GM19467 (cell line): ENCODE results near the gene ZNF718.
"Not testable (repeated sequence)": the region's sequence is repeated elsewhere in the genome, so short reads cannot be mapped to it uniquely, and the experiment has no call there.

ENCODE experiments used
- ATAC-seq: cut with Tn5 transposase; IDR thresholded peaks from one replicate; pipeline ENCODE4 v1.9.1; 2021; ENCODE audit warnings: mild to moderate bottlenecking, moderate library complexity; ENCODE audit not compliant: unreplicated experiment

The ZNF718 gene

DNA sequence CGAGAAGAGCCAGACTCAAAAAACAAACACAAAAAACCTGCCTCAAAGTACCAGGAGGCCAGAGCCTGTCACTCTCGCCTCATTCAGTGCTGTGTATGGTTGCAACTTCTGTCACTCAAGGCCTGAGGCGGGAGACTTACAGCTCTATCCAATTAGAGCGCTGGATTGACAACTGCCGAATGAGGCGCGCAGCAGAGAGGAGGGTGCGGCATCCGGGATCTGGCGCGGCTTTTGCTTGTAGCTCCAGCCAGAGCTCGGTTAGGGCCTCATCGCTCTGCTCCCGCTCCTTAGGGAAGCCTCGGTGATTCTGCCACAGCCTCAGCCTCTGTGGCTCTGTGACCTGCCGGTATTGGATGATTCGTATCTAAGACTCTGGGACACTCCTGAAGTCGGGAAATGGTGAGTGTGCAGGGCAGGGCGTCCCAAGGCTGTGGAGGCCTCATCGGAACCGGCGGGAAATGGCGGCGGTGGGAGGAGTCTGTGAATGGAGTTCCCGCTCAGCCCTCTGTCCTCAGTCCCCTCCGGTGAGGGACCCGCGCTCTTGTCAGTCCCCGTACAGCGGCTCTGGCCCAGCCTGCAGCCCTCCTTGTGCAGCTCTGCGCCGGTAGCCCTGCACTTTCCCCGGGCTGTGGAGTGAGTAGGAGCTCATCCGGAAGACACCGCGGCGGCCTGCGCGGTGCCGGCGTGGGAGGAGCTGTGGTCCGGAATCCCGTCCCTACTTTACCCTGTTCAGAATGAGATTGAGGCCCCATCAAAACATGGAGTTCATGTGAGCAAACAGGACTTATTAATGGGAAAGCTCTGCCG lies at the start of gene ZNF718:
Gene ZNF718, plus strand, starts transcription at position 227 of the 807 bp plus-strand sequence. Its CDS starts 170 bp downstream, at position 397.
- peak; percentile 99 for ATAC-seq

DNA sequence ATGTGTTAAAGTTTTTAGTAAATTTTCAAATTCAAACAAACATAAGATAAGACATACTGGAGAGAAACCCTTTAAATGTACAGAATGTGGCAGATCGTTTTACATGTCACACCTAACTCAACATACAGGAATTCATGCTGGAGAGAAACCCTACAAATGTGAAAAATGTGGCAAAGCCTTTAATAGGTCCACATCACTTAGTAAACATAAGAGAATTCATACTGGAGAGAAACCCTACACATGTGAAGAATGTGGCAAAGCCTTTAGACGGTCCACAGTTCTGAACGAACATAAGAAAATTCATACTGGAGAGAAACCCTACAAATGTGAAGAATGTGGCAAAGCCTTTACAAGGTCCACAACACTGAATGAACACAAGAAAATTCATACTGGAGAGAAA lies 38.4 kb upstream of the ZNF718 start:
- ATAC-seq, result no peak

DNA sequence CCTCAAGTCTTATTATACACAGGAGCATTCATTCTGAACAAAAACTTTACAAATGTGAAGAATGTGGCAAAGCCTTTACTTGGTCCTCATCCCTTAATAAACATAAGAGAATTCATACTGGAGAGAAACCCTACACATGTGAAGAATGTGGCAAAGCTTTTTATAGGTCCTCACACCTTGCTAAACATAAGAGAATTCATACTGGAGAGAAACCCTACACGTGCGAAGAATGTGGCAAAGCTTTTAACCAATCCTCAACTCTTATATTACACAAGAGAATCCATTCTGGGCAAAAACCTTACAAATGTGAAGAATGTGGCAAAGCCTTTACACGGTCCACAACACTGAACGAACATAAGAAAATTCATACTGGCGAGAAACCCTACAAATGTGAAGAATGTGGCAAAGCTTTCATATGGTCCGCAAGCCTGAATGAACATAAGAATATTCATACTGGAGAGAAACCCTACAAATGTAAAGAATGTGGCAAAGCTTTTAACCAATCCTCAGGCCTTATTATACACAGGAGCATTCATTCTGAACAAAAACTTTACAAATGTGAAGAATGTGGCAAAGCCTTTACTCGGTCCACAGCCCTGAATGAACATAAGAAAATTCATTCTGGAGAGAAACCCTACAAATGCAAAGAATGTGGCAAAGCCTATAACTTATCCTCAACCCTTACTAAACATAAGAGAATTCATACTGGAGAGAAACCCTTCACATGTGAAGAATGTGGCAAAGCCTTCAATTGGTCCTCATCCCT lies 37.6 kb upstream of the ZNF718 start:
- ATAC-seq, result not testable (repeated sequence)

DNA sequence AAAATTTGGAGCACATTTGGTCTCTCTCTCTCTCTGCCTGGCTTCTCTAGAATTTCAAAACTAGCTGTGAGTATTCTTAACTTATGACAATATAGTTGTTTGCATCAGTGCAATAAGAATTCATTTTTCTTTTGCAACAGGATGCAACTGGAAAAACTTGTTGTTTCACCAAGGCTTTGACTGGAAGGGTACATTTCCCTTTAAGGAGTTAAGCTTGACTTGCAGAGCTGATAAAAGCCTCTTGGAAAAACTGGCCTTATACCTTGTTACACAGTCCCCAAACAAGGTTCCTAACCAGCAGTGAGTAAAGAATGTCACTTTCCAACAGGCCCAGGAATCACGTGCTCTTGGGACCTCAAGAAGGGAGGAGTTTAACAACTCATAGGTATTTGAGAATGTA lies 25.9 kb upstream of the ZNF718 start:
- no peak for ATAC-seq

DNA sequence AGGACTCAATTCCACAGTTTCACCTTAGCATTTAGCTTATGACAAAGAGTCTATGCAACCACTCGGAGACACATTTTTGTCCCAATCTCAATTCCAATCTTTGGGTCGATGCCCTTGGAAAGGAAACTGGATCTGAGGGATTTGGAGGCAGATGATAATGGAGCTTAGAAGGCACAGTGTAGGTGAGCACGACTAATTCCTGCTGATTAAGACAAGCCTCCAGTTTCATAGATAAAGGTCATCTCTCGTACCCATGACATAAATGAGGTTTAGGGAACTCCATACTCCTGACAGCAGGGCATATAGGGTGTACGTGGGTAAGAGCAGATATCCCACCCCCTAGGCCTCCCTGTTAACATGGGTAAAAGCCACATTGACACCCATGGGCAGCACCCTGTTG lies 24.4 kb upstream of the ZNF718 start:
- no peak for ATAC-seq

DNA sequence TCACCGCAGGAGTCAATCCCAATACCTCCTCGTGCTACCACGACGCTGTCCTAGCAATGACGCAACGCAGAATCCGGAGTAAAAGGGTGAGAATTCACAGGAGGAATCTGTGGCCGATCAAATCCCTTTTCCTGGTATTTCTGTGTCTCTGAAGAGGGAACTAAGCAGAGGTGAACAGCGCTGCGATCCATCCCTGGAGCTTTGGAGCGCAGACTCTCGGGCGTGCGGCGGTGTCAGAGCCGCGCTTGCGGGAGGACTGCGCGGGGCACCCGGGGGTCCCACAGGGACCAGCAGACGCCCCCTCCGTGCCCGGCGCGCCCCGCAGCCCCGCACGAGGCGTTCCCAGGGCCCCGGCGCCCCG lies 17.2 kb upstream of the ZNF718 start:
- no peak for ATAC-seq

DNA sequence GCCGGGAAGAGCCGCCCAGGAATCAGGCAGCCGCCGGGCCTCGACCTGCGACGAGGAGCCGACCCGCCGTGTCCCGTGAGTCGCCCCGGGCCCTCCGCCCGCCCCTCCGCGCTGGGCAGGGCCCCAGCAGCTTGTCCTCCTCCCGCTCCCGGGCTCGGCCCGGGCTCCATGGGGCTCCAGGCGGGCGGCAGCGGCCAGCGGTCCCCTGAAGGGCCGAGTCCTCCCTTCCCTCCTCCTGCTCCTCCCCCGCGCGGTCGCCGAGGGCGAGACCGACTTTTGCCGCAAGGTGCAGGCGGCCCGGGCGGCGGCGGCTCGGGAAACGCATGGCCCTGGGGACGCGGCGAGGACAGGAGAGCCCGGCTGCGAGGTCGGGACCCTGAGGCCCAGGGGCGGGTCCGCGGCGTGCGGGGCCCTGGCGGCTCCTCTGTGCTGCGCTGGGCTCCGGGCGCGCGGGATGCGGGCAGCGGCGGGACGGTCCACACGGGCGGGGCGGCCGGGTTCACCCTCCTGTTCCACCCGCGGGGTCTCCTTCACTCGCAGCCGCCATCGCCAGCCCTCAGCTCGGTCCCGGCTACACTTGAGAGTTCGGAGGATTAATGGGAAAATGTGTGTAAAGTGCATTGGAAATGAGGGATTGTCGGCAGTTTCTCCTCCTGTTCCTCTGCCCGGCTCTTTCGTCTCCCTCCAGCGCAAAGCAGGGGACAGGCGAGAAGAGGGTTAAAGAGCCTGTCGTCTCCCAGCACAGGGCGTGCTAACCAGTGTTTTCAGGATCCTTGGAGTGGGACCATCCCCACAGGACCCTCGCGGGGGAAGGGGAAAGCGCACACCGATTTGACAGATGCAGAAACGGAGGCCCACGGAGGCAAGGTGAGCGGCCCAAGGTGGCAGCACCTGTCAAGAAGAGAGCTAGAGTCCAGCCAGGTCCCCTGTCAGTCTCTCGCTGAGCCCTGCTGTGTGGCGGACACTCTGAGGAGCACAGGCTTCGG lies 16.6 kb upstream of the ZNF718 start:
- ATAC-seq, result no peak

DNA sequence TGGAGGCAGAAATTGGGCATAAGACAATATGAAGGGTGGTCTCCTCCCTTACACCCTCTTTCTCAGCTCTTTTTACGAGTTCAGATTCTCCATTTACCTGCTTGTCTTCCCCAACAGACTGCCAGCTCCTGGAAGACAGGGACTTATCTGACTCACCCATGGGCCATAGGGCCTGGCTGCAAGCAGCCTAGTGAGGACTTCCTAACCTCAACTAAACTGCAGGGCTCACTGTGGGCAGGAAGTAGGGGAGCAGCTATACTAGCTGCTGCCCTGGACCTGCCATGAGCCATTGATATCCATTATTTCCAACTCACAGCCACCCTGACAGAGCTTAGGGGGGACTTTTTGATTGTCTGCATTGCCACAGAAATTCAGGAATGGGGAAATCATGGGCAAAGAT lies 11.5 kb upstream of the ZNF718 start:
- ATAC-seq, result no peak

DNA sequence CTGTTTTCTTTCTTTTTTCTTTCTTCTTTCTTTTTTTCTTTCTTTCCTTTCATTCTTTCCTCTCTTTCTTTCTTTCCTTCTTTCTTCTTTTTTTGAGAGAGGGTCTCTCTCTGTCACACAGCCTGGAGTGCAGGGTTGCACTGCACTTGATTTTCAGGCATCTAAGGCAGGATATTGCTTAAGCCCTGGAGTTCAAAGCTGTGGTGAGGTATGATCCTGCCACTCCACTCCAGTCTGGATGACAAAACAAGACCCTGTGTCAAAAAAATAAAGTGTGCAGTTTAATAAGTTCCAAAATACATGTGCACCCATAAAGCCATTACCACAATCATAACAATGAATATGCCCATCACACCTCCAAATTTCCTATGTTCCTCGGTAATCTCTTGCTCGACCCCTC lies 10.6 kb upstream of the ZNF718 start:
- ATAC-seq, result no peak

DNA sequence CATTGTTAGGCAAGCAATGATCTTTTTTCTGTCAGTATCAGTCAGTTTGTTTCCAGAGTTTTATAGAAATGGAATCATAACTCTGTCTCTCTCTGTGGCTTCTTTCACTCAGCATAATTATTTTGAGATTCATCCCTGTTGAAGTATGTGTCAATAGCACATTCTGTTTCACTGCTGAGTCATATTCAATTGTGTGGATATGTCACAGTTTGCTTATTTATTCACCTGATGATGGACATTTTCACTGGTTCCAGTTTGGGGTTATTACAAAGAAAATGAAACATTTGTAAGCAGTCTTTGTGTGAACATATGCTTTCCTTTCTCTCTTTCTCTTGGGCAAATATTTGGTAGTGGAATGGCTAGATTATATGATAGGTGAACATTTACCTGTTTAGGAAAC lies 10.2 kb upstream of the ZNF718 start:
- no peak for ATAC-seq

DNA sequence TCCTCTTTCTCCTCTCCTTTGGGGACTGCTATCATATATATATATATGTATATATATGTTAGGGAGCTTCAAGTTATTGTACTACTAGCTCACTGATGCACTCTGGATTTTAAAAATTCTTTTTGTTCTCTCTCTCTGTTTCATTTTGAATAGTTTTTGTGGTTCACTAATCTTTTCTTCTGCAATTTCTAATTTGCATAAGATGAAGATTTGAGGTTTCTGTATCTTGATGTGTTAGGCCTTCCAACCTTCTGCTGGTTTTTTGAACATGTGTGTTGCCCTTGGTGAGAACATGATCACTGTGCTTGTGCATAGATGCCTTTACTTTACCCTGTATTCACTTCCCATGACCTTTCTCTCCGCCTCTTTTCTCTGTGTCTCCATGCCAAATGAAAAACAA lies 7.8 kb upstream of the ZNF718 start:
- no peak for ATAC-seq

DNA sequence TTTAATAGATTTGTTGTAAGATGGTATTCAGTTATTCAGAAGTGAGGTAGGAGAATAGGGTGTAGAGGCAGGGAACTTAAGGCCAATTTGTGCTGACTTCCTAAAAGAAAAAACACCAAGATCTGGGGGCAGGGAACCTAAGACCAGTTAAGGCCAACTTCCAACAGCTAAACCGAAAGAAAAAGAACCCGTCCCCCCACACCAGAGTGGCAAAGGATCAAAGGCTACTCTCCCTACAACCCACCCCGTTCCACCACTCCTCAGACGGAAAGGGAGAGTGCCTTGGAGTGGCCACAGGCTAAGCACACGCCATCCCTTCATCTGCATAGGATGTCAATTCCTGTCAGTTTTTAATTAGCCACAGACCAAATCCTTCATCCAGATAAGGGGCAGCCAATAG lies 3.7 kb upstream of the ZNF718 start:
- ATAC-seq, result no peak

DNA sequence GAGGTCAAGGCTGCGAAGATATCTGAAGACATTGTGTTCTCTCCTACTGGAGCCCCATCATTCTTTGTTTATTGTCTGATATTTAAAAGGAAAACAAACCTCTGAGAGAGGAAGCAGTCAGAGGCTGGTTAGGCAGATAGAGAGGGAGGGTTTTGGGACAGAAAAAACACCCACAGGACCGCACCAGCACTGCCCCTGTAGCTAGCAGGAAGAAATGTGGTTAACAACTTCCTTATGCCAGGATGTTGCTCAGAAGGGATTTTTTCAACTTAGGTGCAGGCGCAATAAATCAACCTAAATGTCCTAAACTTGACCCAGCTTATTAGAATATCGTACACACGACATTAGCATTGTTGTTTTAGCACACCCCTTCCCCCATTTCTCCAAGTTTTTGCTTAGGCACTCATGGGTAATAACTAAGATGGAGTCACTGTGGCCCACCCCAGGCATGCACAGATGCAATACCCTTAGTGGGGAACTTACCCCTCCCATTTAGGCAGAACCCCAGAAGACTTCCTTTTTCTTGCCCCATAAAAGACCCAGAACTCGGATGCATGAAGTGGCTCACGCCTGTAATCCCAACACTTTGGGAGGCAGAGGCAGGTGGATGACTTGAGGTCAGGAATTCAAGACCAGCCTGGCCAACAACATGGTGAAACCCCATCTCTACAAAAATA lies 2.8 kb upstream of the ZNF718 start:
- ATAC-seq, result no peak

DNA sequence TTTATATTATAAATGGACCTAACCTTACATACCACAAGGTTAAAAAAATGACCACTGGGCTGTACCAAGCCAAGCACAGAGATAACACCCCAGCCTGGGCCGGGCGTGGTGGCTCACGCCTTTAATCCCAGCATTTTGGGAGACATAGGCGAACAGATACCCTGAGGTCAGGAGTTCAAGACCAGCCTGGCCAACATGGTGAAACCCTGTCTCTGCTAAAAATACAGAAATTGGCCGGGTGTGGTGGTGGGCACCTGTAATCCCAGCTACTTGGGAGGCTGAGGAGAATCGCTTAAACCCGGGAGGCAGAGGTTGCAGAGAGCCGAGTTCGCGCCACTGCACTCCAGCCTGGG lies 403 bp upstream of the ZNF718 start:
- ATAC-seq, result not testable (repeated sequence)

DNA sequence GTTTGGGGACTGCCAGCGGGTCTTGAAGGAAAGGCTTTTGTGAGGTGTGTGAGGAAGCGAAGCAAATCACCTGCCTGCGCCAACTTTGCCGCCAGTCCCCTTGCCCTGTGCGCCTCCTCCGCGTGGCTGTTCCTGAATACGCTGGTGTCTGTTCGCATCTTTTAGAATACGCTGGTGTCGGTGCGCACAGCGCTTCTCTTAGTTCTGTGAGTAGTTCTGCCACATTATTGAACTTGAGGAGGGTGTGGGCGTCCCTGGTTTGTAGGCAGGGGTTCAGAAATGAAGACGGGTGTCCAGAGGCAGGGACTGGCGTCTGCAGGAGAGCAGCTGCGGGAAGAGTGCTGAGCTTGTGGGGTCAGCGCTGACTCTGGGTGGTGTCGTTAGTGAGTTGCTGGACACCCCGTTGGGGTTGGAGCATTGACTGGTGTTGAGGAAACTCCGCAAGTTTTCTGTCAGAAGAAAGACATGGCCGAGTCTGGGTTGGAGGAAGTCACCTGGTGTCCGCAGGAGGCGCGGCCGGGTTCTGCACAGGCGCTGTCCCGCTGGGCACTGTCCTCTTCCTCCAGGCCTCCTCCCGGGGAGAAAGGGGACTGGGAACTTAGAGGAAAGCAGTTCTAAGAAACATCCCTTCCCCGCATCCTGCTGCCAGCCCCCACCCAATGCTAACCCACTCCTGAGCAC lies 930 bp downstream of the ZNF718 start:
- peak; percentile 4 for ATAC-seq

DNA sequence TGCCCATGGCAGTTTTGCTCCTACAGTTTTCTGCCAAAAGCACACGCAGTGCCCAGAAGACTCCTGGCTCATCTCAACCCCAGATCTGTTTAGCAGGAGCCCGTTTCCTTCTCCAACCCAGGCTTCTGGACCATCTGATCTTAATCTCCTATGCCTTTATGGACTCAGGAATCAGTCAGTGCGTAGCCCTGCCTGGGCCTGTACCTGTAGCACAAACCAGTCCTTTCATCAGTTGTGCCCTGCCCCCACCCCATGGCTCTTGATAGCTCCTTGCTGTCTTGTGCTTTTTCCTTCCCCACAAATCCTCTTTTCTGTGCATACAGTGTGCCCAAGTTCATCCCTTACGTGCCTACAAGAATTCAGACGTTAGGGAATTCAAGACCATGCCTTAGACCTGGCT lies 1.5 kb downstream of the ZNF718 start:
- ATAC-seq, result no peak

DNA sequence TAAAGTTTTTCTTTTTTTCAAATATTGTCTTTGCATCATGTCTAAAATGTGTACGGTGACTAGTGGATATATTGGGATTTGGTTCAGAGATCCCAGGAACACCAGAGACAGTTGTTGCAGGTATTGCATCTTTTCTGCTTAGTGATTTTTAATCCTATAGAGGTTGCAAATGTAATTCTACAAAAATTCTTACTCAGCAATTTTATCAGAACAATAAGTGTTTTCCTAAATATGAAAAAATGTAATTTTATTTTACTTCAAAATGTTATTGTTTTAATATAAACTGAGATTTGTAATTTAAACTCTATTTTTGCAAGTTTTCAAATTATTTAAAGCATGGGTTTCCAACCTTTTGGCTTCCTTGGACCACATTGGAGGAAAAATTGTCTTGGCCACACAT lies 8.2 kb downstream of the ZNF718 start:
- ATAC-seq, result no peak

DNA sequence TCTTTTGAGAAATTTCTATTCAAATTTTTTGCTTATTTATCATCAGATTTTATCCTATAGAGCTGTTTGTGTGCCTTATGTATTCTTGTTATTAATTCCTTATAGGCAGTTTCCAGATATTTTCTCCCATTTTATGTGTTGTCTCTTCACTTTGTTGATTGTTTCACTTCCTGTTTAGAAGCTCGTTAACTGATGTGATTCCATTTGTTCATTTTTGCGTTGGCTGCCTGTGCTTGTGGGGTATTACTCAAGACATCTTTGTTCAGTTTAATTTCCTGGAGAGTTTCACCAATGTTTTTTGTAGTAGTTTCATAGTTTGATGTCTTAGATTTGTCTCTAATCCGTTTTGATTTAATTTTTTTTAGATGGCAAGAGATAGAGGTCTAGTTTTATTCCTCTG lies 14.6 kb downstream of the ZNF718 start:
- ATAC-seq, result no peak

DNA sequence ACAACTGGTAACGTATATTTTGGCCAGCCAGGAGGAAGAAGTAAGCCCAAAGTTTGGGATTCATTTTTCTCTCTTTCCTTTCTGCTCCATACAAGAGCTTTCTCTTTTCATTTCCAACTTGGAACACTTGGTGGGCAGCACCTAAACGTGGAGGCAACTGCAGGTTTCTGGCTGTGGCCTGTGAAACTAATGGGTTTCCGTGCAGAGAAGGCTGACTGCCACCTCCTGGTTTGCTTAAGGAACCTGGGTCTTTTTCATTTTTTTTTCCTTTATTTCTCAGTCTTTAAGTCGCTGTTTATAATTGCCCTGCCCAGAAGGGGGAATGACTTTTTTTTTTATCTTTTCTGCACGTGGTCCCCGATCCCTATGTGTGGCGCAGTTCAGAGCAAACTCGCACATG lies 15.4 kb downstream of the ZNF718 start:
- ATAC-seq, result no peak

DNA sequence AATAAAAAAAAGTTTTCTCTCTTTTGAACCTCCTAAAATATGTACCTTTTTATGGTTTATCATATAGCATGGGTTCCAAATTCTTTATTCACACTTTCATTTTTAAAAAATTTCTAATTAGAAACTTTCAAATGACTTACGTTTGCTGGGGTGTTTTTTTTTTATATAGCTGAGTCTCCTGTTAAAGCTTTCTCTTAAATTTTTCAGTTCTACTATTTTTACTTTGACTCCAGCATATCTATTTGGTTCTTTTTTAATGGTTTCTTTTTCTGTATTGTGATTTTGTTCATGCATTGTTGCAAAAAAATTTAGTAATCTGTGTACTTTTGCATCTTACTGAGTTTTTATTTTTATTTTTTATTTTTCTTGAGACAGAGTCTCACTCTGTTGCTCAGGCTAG lies 22.3 kb downstream of the ZNF718 start:
- no peak for ATAC-seq
